ENCODE measurements around the gene F10.

Gene F10

GRCh38 chr13:113087923-113088690 is 34.5 kb upstream of the F10 start:
- FAIRE-seq (no peak), DNase-seq (ENCODE audit: insufficient read length, low spot score) (no peak)
- TF ChIP-seq CTCF (IDR thresholded peaks at IDR 0.05; ENCODE audit: insufficient read depth, missing control alignments): no peak

- DNase-seq (ENCODE audit: insufficient read length, low spot score) (no peak), FAIRE-seq (no peak)
- no peak for TF ChIP-seq CTCF (IDR thresholded peaks at IDR 0.05; ENCODE audit: insufficient read depth, missing control alignments)
Measured at GRCh38 chr13:113088691-113089020, 33.9 kb upstream of the F10 start.

- FAIRE-seq (no peak), DNase-seq (ENCODE audit: insufficient read length, low spot score) (no peak)
- no peak for TF ChIP-seq CTCF (IDR thresholded peaks at IDR 0.05; ENCODE audit: insufficient read depth, missing control alignments)
Measured at GRCh38 chr13:113089693-113090414, 32.7 kb upstream of the F10 start.

GRCh38 chr13:113090415-113090770 is 32.2 kb upstream of the F10 start:
- TF ChIP-seq CTCF (IDR thresholded peaks at IDR 0.05; ENCODE audit: insufficient read depth, missing control alignments): no peak
- DNase-seq (ENCODE audit: insufficient read length, low spot score) (no peak), FAIRE-seq (no peak)

GRCh38 chr13:113090806-113091205 is 31.8 kb upstream of the F10 start:
- no peak for TF ChIP-seq CTCF (IDR thresholded peaks at IDR 0.05; ENCODE audit: insufficient read depth, missing control alignments)
- FAIRE-seq (no peak), DNase-seq (ENCODE audit: insufficient read length, low spot score) (no peak)

GRCh38 chr13:113091211-113091771 is 31.3 kb upstream of the F10 start:
- DNase-seq (ENCODE audit: insufficient read length, low spot score) (no peak), FAIRE-seq (no peak)
- no peak for TF ChIP-seq CTCF (IDR thresholded peaks at IDR 0.05; ENCODE audit: insufficient read depth, missing control alignments)

Data from D721Med (cell line).